Stimulated activated CD8-positive, alpha-beta memory T cell treated with anti-CD3 and anti-CD28 coated beads, Interleukin-7, amount 100 ng/mL, for 48 hours (primary cell): Measurements from ENCODE around the gene LPP.
"Not testable (repeated sequence)": the region's sequence is repeated elsewhere in the genome, so short reads cannot be mapped to it uniquely, and the experiment has no call there.

Experiments
- DNase-seq, 2 donors: peaks; one replicate each; pipeline ENCODE4 v3.0.0-alpha.2; 2020; ENCODE audit warnings: low read depth in 1 of 2; ENCODE audit errors: extremely low read depth in 1 of 2

Gene LPP

GRCh38 chr3:188421151-188421821 lies 267.3 kb downstream of the LPP start:
- DNase-seq, result no peak

GRCh38 chr3:188421836-188422540 lies 268.0 kb downstream of the LPP start:
- no peak for DNase-seq

- DNase-seq, result not testable (repeated sequence)
Observed at GRCh38 chr3:188427981-188428380, 274.0 kb downstream of the LPP start.

GRCh38 chr3:188431040-188431439 lies 277.1 kb downstream of the LPP start:
- DNase-seq, result no peak

GRCh38 chr3:188431553-188431952 lies 277.6 kb downstream of the LPP start:
- no peak for DNase-seq

GRCh38 chr3:188432802-188433520 lies 279.0 kb downstream of the LPP start:
- no peak for DNase-seq

GRCh38 chr3:188433521-188434150 lies 279.7 kb downstream of the LPP start:
- DNase-seq, result no peak

- no peak for DNase-seq
Observed at GRCh38 chr3:188434594-188434993, 280.6 kb downstream of the LPP start.

- DNase-seq, result no peak
Observed at GRCh38 chr3:188435266-188435665, 281.3 kb downstream of the LPP start.

GRCh38 chr3:188437926-188438325 lies 284.0 kb downstream of the LPP start:
- no peak for DNase-seq

GRCh38 chr3:188439080-188439479 lies 285.1 kb downstream of the LPP start:
- DNase-seq, result peak in 1 of 2 donors; percentile 10

GRCh38 chr3:188440340-188440972 lies 286.5 kb downstream of the LPP start:
- DNase-seq, result no peak

GRCh38 chr3:188442430-188442829 lies 288.5 kb downstream of the LPP start:
- DNase-seq, result no peak

- not testable (repeated sequence) for DNase-seq
Observed at GRCh38 chr3:188445175-188445574, 291.2 kb downstream of the LPP start.

GRCh38 chr3:188446014-188446413 lies 292.1 kb downstream of the LPP start:
- DNase-seq, result no peak

- DNase-seq, result no peak
Observed at GRCh38 chr3:188446766-188447165, 292.8 kb downstream of the LPP start.

GRCh38 chr3:188448813-188449212 lies 294.9 kb downstream of the LPP start:
- no peak for DNase-seq

GRCh38 chr3:188449421-188449820 lies 295.5 kb downstream of the LPP start:
- no peak for DNase-seq

- DNase-seq, result no peak
Observed at GRCh38 chr3:188452158-188452772, 298.3 kb downstream of the LPP start.
